ENCODE measurements around the gene NHSL1.

DNA sequence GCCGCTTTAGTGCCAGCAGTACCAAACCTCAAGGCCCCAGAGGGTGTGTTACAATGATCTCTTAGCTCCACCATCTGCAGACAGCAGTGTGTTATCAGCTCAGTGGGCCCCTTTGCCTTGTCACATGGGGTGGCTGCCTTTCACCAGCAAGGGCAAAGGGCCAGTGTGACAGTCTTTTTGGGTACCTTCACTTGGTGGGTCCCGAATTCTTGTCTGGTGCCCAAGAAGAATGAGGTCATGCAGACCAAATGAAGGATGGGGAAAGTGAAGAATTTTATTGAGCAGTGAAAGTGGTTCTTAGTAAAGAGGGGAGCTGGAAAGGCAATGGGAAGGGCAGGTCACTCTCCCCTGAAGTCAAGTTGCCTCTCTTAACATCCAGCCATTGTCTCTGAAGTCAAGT is 124.5 kb downstream of the NHSL1 start:
- TF ChIP-seq, protein P1, sequence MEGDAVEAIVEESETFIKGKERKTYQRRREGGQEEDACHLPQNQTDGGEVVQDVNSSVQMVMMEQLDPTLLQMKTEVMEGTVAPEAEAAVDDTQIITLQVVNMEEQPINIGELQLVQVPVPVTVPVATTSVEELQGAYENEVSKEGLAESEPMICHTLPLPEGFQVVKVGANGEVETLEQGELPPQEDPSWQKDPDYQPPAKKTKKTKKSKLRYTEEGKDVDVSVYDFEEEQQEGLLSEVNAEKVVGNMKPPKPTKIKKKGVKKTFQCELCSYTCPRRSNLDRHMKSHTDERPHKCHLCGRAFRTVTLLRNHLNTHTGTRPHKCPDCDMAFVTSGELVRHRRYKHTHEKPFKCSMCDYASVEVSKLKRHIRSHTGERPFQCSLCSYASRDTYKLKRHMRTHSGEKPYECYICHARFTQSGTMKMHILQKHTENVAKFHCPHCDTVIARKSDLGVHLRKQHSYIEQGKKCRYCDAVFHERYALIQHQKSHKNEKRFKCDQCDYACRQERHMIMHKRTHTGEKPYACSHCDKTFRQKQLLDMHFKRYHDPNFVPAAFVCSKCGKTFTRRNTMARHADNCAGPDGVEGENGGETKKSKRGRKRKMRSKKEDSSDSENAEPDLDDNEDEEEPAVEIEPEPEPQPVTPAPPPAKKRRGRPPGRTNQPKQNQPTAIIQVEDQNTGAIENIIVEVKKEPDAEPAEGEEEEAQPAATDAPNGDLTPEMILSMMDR (IDR thresholded peaks at IDR 0.05) = no peak
- no peak for TF ChIP-seq POLR2A (IDR thresholded peaks at IDR 0.05)
- TF ChIP-seq EP300 (IDR thresholded peaks at IDR 0.05) = no peak
- no peak for TF ChIP-seq POLR2AphosphoS5 (IDR thresholded peaks at IDR 0.05)

Measured in sigmoid colon (tissue), 4 donors.